Ectodermal cell (in vitro differentiated cells): ENCODE data around the gene TOMM6.
"Not testable (repeated sequence)": the region's sequence is repeated elsewhere in the genome, so short reads cannot be mapped to it uniquely, and the experiment has no call there.

Source experiments
- H3K27ac ChIP-seq: 2 replicates; pipeline ENCODE4 v1.7.0; 2013; ENCODE audit warnings: mild to moderate bottlenecking, low read depth, low read length; ENCODE audit not compliant: insufficient read depth, poor library complexity, severe bottlenecking
- H3K27me3 ChIP-seq: 2 replicates; pipeline ENCODE4 v1.7.0; 2013; ENCODE audit warnings: mild to moderate bottlenecking, low read length; ENCODE audit not compliant: insufficient read depth, control insufficient read depth, poor library complexity, severe bottlenecking
- H3K36me3 ChIP-seq: one replicate; pipeline ENCODE4 v1.7.0; 2013; ENCODE audit warnings: low read length; ENCODE audit not compliant: control insufficient read depth, insufficient read depth
- H3K4me1 ChIP-seq: one replicate; pipeline ENCODE4 v1.7.0; 2013; ENCODE audit warnings: low read length; ENCODE audit not compliant: control insufficient read depth, insufficient read depth
- H3K4me3 ChIP-seq: 2 replicates; pipeline ENCODE4 v1.7.0; 2013; ENCODE audit warnings: low read depth, low read length, control low read depth; ENCODE audit not compliant: insufficient read depth
- H3K9me3 ChIP-seq: 2 replicates; pipeline ENCODE4 v1.7.0; 2013; ENCODE audit warnings: mild to moderate bottlenecking, low read length, moderate library complexity; ENCODE audit not compliant: control insufficient read depth
- WGBS, 2 experiments: methylation state at CpG; one replicate each; pipeline ENCODE4 v1.1.7; 2013; ENCODE audit warnings: missing lambda C conversion rate in 2 of 2; 5-methylcytosine and 5-hydroxymethylcytosine counted together

TOMM6 gene

GRCh38 chr6:41805830-41806774, 18.6 kb downstream of the TOMM6 start:
- Histone ChIP-seq H3K27me3 (no peaks in the 10 kb centered on the region), H3K4me3 (no peak overlapping the region), H3K27ac (no peak overlapping the region), H3K36me3 (peaks cover 8% of the 10 kb centered on the region), H3K4me1 (no peaks in the 10 kb centered on the region), H3K9me3 (no peaks in the 10 kb centered on the region)
- 96 to 97% methylated on average over 74 of the region's 74 CpGs for WGBS, 2 experiments

GRCh38 chr6:41811095-41811494, 23.6 kb downstream of the TOMM6 start:
- Histone ChIP-seq H3K4me3 (no peak overlapping the region), H3K4me1 (no peaks in the 10 kb centered on the region), H3K27ac (no peak overlapping the region), H3K36me3 (no peaks in the 10 kb centered on the region), H3K9me3 (no peaks in the 10 kb centered on the region), H3K27me3 (no peaks in the 10 kb centered on the region)
- WGBS, 2 experiments: 94 to 97% methylated on average over 2 of the region's 3 CpGs

DNA sequence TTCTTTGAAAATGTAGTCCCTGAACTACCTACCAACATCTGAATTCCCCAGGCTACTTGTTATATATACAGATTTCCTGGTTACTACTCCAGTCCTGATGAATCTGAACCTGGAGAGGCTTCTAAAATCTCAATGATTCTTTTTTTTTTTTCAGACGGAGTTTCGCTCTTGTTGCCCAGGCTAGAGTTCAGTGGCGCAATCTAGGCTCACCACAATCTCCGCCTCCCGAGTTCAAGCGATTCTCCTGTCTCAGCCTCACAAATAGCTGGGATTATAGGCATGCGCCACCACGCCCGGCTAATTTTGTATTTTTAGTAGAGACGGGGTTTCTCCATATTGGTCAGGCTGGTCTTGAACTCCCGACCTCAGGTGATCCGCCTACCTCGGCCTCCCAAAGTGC, 24.5 kb downstream of the TOMM6 start:
- not testable (repeated sequence) for H3K36me3 ChIP-seq, H3K27me3 ChIP-seq, H3K27ac ChIP-seq, H3K9me3 ChIP-seq, H3K4me1 ChIP-seq, H3K4me3 ChIP-seq
- WGBS, 2 experiments: 84 to 95% methylated on average over 13 of the region's 13 CpGs

- H3K27me3 ChIP-seq: no peaks in the 10 kb centered on the region
- no peaks in the 10 kb centered on the region for H3K9me3 ChIP-seq
- WGBS, 2 experiments: 94 to 96% methylated on average over 2 of the region's 2 CpGs
- no peaks in the 10 kb centered on the region for H3K36me3 ChIP-seq
- H3K27ac ChIP-seq: no peak overlapping the region
- H3K4me3 ChIP-seq: no peak overlapping the region
- no peaks in the 10 kb centered on the region for H3K4me1 ChIP-seq
Observed at GRCh38 chr6:41813469-41813868, 26.0 kb downstream of the TOMM6 start.

DNA sequence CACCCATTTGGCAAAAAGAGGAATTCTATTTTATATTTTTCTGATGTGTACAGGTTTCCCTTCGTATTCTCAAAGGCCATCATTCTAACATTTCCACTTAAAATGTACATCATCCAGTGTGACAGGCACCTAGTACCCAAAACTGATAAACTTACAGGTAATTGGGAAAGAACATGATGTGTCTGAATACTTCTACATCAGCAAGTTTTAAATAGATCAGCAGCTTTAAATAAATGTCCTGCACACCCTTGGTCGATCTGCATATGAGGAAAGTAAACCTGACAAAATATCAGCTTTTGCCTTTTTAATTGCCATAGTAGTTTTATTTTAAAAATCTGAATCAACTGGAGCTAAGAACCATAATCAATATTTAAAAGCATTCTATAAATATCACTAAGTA, 26.5 kb downstream of the TOMM6 start:
- Histone ChIP-seq H3K27ac (no peak overlapping the region), H3K9me3 (no peaks in the 10 kb centered on the region), H3K4me1 (no peaks in the 10 kb centered on the region), H3K36me3 (no peaks in the 10 kb centered on the region), H3K4me3 (no peak overlapping the region), H3K27me3 (no peaks in the 10 kb centered on the region)
- WGBS, 2 experiments: 60 to 100% methylated on average over 1 to 2 of the region's 2 CpGs

DNA sequence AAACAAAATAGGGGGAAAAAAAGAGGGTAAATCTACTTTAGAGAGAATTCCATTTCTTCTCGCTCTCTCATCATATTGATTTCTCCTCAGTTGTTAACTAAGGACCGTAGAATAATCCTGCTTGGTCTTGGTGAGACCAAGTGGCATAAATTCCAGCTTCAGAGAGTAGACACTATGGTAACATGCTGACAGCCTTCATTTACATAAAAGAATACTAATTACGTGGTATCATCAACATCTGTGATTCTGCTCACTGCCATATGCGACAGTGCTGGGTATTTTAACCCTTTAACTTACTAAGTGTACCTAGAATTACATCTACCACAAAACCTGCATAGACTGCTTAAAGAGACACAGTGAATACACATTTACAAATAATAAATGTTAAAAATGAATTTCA, 27.1 kb downstream of the TOMM6 start:
- no peak overlapping the region for H3K4me3 ChIP-seq
- WGBS, 2 experiments: 94% methylated on average over 4 of the region's 4 CpGs
- no peaks in the 10 kb centered on the region for H3K9me3 ChIP-seq
- no peaks in the 10 kb centered on the region for H3K36me3 ChIP-seq
- no peaks in the 10 kb centered on the region for H3K27me3 ChIP-seq
- no peak overlapping the region for H3K27ac ChIP-seq
- H3K4me1 ChIP-seq: no peaks in the 10 kb centered on the region

DNA sequence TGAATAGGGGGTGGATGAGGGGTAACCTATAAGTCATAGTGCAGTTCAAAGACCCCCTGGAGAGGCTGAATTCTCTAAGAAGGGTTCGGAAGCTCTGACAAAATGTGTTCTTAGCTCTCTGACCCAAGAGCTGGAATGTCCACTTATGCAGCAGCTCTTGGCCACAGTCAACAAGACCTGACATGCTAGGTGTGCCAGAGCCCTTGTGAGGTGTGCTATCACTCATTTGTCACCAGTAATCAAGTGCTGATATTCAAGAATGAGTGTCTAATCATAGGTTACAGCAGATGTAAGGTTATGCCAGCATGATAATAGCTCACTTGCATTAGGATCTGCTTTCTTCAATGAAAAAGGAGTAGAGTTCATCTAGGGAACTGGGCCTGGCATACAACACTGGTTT, 28.1 kb downstream of the TOMM6 start:
- Histone ChIP-seq H3K27ac (peak overlapping the region; percentile 8), H3K4me1 (no peaks in the 10 kb centered on the region), H3K4me3 (no peak overlapping the region), H3K9me3 (no peaks in the 10 kb centered on the region), H3K36me3 (no peaks in the 10 kb centered on the region), H3K27me3 (no peaks in the 10 kb centered on the region)
- WGBS, 2 experiments: 57 to 77% methylated on average over 1 of the region's 1 CpG

DNA sequence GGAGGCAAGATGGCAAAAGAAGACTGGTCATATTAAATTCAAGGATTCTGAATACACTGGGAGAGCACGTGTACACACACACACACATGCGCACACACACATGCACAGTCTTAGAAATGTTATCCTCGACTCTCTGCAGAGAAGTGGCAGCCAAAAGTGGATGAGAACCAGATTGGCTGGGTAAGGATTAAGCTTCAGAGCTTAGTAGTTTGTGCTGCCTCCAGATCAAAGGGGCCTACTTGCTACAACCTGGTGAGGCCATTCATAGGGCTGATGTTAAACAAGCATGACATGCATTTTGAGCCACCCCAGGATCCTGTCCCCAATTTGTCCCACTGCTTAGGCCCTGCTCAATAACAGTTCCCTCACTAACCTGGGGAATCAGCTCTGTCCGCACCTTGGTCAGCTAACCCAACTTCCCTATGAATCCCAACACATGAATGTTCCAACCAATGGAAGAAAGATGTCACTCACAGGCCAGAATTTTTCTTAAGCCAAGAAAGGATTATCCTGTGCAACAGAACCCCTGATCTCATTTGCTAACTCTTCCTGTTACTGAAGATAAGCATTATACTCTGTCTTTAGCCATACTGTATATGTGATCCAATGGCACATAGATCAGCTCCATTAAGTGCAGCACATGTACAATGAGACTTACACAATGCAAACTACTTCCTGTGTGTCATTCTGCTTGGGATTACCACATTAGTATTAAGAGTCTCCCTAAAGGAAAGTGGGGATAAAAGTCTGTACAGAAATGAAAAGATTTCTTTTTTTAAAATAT, 31.0 kb downstream of the TOMM6 start:
- no peak overlapping the region for H3K4me3 ChIP-seq
- no peaks in the 10 kb centered on the region for H3K4me1 ChIP-seq
- H3K27ac ChIP-seq: no peak overlapping the region
- no peaks in the 10 kb centered on the region for H3K9me3 ChIP-seq
- H3K27me3 ChIP-seq: no peaks in the 10 kb centered on the region
- H3K36me3 ChIP-seq: no peaks in the 10 kb centered on the region
- 90 to 93% methylated on average over 4 of the region's 4 CpGs for whole genome bisulfite sequencing, 2 experiments

DNA sequence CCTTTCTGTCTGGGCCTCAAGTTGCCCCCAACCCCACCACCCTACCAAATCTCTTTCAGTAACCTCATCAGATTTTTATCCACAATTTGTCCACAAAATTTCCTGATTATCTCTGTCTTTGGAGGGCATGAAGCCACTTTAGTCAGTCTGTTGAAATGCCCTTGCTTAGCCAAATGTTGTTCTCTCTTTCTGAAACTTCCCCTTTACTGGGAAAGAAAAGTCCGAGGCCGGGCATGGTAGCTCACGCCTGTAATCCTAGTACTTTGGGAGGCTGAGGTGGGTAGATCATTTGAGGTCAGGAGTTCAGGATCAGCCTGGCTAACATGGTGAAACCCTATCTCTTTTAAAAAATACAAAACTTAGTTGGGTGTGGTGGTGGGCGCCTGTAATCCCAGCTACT, 33.8 kb downstream of the TOMM6 start:
- H3K27me3 ChIP-seq: no peaks in the 10 kb centered on the region
- H3K36me3 ChIP-seq: no peaks in the 10 kb centered on the region
- no peaks in the 10 kb centered on the region for H3K9me3 ChIP-seq
- no peaks in the 10 kb centered on the region for H3K4me1 ChIP-seq
- no peak overlapping the region for H3K4me3 ChIP-seq
- WGBS, 2 experiments: 82 to 92% methylated on average over 4 of the region's 4 CpGs
- no peak overlapping the region for H3K27ac ChIP-seq

GRCh38 chr6:41822021-41822420, 34.5 kb downstream of the TOMM6 start:
- Histone ChIP-seq H3K9me3 (no peaks in the 10 kb centered on the region), H3K27me3 (no peaks in the 10 kb centered on the region), H3K27ac (no peak overlapping the region), H3K36me3 (no peaks in the 10 kb centered on the region), H3K4me3 (no peak overlapping the region), H3K4me1 (no peaks in the 10 kb centered on the region)
- 97% methylated on average over 1 of the region's 1 CpG for WGBS, 2 experiments
